HG02610 (cell line): Measurements from ENCODE around the gene INPP4B.
A peak's percentile ranks its signal among the peaks of the same experiment; 100 is the strongest.

Experiments
- ATAC-seq: cut with Tn5 transposase; IDR thresholded peaks from one replicate; pipeline ENCODE4 v1.9.1; 2021; ENCODE audit warnings: mild to moderate bottlenecking, moderate library complexity; ENCODE audit not compliant: unreplicated experiment

INPP4B gene

GRCh38 chr4:142846108-142846728, at the start of gene INPP4B:
Gene INPP4B (minus strand): TSS chr4:142846301.
- no peak for ATAC-seq

DNA sequence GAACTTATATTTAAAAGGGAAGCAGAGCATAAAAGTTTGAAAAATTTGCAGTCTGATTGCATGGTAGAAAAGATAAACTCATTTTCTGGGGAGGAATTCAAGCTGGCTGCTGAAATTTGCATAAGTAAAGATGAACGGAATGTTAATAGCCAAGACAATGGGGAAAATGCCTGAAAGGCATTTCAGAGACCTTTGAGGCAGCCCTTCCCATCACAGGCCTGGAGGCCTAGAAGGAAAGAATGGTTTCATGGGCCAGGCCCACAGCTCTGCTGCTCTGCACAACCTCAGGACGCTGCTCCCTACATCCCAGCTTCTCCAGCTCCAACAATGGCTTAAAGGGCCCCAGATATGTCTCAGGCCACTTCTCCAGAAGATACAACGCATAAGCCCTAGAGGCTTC, 46.9 kb upstream of the INPP4B start:
- no peak for ATAC-seq

- ATAC-seq = no peak
Measured at GRCh38 chr4:142886566-142886965, 40.5 kb upstream of the INPP4B start.

GRCh38 chr4:142883040-142883832, 37.1 kb upstream of the INPP4B start:
- ATAC-seq = no peak

- no peak for ATAC-seq
Measured at GRCh38 chr4:142882159-142882558, 36.1 kb upstream of the INPP4B start.

GRCh38 chr4:142881331-142881730, 35.2 kb upstream of the INPP4B start:
- no peak for ATAC-seq

DNA sequence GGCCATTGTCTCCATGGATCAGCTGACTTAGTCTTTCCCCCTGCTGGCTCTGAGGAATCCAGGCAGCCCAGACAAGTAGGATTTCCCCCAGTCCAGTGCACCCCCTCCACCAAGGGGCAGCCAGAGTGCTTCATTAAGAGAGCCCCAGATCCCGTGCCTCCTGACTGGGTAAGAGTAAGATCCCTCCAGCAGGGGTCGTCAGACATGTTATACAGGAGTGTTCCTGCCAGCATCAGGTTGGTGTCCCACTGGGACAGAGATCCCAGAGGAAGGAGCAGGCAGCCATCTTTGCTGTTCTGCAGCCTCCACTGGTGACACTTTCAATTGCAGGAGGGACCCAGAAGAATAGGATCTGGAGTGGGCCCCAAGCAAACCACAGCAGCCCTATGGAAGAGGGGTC, 29.0 kb upstream of the INPP4B start:
- ATAC-seq = no peak

DNA sequence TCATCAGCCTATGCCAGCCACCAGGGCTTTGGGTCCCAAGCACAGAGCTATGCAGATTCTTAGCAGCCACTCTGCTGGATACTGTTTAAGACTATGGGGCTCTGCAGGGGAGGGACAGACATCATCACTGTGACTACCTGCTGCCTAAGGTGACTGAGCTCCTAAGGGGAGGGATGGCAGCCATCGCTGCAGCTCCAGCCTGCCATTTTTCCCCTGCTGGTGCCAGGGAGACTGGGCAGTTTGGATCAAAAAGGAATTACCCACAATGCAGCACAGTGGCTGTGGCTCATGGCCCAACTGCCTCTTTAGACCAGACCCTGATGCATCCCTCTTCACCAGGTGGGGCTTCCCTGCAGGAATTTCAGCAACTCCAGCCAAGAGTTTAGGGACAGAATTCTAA, 28.6 kb upstream of the INPP4B start:
- no peak for ATAC-seq

- no peak for ATAC-seq
Measured at GRCh38 chr4:142866685-142867084, 20.6 kb upstream of the INPP4B start.

GRCh38 chr4:142861351-142861750, 15.2 kb upstream of the INPP4B start:
- ATAC-seq = no peak

DNA sequence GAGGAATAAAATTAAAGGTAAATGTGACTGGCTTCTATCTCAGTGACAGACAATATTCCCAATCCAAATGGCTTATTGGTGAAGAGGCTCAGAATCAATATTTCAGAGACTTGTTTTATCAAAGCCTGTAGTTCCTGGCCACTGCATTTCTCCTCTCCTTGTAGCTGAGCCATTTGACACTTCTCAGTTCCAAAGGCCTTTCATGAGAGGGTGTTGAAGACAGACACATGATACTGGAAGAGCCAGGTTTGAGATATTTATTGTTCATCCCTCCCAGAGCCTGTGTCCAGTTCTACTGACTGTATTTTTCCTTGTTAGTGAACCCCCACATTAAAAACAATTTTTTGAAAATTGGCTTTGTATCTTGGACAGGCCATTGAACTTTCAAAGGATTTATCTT, 12.9 kb upstream of the INPP4B start:
- ATAC-seq = no peak

DNA sequence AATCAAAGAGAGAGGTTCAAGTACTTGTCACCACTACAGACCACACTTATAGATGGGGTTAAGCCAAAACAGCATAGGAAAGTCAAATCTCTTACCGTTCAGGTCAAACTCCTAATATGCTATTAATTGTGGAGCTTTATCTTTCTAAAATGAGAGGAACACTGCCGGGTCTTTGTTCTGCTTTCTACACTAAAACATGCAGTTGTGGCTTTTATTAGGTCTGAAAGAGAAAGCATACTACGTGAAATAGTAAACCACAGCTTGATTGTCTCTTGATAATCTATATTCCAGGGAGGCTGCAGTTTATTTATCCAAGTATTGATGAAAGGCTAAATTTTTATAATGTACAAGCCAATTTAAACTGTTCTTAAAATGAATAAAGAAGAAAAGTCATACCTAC, 12.3 kb upstream of the INPP4B start:
- ATAC-seq = no peak

GRCh38 chr4:142856576-142856975, 10.5 kb upstream of the INPP4B start:
- no peak for ATAC-seq

DNA sequence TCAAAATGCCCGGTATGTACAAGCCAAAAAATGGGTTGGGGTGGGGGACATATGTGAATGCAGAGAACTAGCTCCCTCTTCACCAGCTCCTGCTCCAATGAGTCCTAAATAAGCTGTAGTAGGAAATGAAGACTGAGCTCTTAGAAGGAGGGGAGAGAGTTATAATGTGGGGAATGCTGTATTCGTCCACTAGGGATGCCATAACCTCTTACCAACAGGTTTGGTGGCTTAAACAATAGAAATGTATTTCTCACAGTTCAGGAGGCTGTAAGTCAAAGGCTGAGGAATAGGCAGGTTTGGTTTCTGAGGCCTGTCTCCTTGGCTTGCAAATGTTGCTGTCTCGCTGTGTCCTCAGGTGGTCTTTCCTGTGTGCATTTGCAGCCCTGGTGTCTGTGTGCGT, 4.4 kb upstream of the INPP4B start:
- no peak for ATAC-seq

DNA sequence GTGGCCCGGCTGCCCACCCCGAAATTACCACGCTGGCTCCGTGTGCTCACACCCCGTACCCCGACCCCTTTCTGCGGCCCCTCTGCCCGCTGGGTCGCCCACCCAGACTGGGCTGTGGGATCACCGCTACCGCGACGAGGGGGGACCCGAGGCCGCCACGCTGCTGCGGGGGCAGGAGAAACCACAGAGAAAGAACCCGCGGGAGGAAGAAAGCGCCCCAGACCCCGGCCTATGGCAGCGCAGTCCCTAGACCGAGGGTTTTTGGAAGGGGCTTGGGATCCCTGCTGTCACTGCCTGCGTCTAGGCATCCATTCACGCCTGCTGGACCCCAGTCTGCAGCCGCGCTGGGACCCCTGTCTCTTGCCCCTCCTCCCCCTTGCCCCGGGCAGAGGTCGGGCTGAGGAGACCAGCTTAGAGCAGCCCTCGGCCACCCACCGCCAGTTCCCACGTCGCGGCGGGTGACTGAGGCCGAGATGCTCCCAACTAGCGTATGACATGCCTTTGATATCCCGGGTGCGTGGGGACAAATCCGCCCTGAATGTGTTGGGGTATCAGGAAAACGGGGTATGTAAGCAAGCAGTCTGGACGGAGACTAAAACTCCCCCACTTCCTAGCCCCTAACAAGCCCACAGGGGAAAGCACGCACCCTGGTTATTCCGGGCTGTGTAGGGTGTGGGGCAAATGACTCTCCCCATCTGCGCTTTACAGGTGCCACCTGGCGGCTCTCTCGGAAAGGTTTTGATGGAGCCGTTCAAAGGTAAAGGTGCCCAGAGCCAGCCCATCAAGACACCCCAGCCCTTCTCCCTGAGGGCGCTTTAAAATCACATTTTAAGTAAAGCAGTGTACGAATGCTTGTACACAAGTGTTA, 862 bp upstream of the INPP4B start:
- peak; percentile 69 for ATAC-seq

DNA sequence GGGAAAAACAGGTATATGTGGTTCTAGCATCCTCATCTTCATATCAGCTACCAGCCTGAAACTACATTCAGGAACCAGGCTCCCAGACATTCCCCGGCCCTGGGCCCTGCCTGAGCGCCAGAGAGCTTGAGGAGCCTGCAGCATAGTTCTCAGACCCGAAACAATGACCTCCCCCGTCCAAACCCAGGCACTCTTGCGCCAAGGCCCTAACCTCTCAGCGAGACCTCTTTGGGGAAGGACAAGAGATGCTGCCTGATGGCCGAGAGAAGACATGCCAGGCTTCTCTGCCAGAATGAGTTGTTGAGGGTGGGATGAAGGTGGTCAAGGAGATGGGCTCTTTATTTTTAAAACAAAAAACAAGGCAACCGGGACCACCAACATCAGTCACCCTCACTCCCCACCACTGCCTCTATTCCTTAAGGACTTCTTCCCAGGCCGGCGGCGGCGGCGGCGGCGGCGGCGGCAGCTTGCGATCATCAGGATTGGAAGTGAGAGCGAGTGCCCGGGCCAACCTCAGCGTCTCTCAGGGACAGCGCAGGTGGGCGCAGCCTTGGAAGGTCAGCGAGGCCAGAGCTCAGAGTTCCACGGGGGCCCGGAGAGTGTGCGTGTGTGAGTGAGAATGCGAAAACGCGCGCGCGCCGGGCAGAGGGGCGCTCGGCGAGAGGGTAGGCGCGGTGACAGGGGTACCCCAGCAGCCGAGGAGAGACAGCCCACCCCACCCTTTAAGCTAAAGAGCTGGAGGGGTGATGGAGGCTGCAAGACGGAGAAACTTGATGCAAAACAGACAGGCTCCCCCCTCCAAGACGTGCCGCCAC, 601 bp downstream of the INPP4B start:
- no peak for ATAC-seq

DNA sequence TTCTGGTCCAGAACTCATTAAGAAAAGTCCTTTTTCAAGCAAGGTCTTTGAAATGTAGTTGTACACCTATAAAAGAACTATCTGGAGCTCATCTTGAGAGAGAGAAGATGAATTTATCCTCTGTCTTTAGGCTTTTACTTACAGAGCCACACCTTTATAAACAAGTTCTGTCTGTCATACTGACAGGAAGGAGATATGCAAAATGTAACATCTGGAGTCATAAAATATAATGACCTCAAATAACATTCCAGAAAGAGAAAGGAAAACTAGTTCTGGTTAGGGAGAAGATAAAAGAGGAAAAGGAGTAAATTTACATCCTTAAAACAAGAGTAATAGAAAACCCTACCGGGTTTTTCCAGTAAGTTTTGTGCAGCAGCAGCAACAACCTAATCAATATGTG, 1.3 kb downstream of the INPP4B start:
- ATAC-seq = no peak

DNA sequence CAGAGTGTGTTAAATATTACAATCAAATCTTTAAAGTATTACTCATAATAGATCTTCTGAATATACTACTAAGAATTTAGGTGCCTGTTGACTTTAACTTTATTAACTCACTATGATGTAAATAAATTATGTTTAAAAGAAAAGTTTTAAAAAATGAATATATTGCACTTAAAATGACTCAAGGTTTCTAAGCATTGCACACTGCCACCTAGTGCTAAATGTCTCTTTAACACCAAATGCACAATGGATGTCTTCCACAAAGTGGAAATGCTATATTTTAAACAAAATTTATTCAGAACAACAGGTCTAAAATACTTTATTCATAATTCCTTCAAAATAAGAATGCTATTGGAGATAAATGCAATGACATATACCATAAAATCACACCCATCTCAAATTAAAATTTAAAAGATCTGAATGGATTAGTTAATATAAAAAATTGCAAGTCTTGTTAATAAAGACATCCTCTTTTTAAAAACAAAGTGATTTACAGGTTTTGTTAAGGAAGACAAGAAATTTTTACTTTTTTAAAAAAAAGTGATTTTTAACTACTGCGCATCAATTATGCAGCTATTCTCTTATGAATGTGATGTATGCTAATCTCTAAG, 5.5 kb downstream of the INPP4B start:
- no peak for ATAC-seq

GRCh38 chr4:142838778-142839177, 7.3 kb downstream of the INPP4B start:
- ATAC-seq = no peak

GRCh38 chr4:142832022-142832421, 14.1 kb downstream of the INPP4B start:
- ATAC-seq = no peak
